LNCaP clone FGC (cell line): ENCODE data around the gene TP53I13.

Source experiments
- DNase-seq: peaks from one replicate; pipeline ENCODE4 v3.0.0-alpha.2; 2011; ENCODE audit warnings: low read depth
- H3K4me3 ChIP-seq: 2 replicates; pipeline ENCODE4 v1.5.1; 2011; ENCODE audit warnings: mild to moderate bottlenecking, low read depth, low read length, control low read depth
- CTCF ChIP-seq: IDR thresholded peaks from 2 replicates; pipeline ENCODE4 v1.5.1; 2012; ENCODE audit warnings: mild to moderate bottlenecking; ENCODE audit not compliant: control insufficient read depth, insufficient read depth; ENCODE audit errors: extremely low read depth

Gene TP53I13

GRCh38 chr17:29586676-29587469 lies 18.4 kb downstream of the TP53I13 start:
- no peak for DNase-seq
- no peak overlapping the region for H3K4me3 ChIP-seq
- TF ChIP-seq CTCF: no peak

- DNase-seq: no peak
- no peak for TF ChIP-seq CTCF
- H3K4me3 ChIP-seq: peak overlapping the region; percentile 69
Measured at GRCh38 chr17:29587591-29587990, 19.1 kb downstream of the TP53I13 start.

- TF ChIP-seq CTCF: no peak
- H3K4me3 ChIP-seq: peak overlapping the region; percentile 69
- DNase-seq: no peak
Measured at GRCh38 chr17:29588017-29588561, 19.6 kb downstream of the TP53I13 start.

- H3K4me3 ChIP-seq: peak overlapping the region; percentile 69
- DNase-seq: no peak
- TF ChIP-seq CTCF: no peak
Measured at GRCh38 chr17:29588562-29589411, 20.3 kb downstream of the TP53I13 start.

GRCh38 chr17:29589524-29590410 lies 21.3 kb downstream of the TP53I13 start, which contains the start of gene GIT1:
Gene GIT1, minus strand, starts transcription at chr17:29589648. Its CDS starts 270 bp downstream, at chr17:29589378.
- H3K4me3 ChIP-seq: peak within 1 kb of the TSS; percentile 69
- no peak for TF ChIP-seq CTCF
- DNase-seq: no peak

GRCh38 chr17:29590411-29591145 lies 22.1 kb downstream of the TP53I13 start:
- no peak for DNase-seq
- no peak for TF ChIP-seq CTCF
- H3K4me3 ChIP-seq: peak overlapping the region; percentile 67
